Stimulated activated CD8-positive, alpha-beta memory T cell treated with anti-CD3 and anti-CD28 coated beads, Interleukin-7, amount 100 ng/mL, for 1 hour (primary cell): ENCODE results near the gene TP73.
A peak's percentile ranks its signal among the peaks of the same experiment; 100 is the strongest.

Source experiments
- DNase-seq, 2 donors: peaks; one replicate each; pipeline ENCODE4 v3.0.0-alpha.2; 2020; ENCODE audit warnings: low read depth in 2 of 2

The TP73 gene

DNA sequence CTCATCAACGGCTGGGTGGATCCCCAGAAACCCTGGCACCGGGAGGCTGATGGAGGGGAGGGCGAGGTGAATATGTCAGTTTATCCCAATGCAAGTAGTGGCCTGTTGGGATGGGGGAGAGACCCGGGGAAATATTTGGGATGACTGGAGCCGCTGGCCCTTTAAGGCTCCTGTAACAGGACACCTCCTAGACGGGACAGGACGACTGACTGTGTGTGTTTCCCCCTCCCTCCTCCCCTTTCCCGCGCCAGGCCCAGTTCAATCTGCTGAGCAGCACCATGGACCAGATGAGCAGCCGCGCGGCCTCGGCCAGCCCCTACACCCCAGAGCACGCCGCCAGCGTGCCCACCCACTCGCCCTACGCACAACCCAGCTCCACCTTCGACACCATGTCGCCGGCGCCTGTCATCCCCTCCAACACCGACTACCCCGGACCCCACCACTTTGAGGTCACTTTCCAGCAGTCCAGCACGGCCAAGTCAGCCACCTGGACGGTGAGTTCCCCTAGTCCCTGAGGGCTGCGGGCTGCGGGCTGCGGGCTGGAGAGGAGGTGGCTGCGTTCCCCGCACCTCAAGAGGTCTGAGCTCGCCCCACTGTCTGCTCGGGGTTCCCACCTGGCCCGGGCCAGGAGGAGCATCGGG, 55.1 kb downstream of the TP73 start:
- DNase-seq, result no peak

DNA sequence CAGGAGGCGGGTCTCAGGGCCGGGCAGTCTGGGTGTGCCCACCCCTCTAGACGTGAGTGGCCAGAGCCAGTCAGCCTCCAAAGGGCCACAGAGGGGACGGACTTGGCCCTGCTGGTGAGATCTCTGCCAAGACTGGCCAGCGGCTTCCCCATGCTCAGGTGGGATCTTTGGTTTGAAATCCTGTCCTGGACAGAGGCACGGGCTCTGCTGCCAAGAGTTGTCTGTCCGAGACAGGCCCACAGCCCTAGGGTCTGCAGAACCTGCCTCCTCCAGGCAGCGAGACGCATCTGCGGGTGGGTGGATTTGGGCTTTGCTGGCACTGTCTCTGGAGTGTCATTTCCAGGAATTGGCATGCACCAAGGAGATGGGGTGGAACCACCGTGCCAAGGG, 55.6 kb downstream of the TP73 start:
- DNase-seq, result no peak

GRCh38 chr1:3708791-3709190, 56.5 kb downstream of the TP73 start:
- no peak for DNase-seq

GRCh38 chr1:3710251-3710650, 57.9 kb downstream of the TP73 start:
- no peak for DNase-seq

GRCh38 chr1:3711381-3711779, 59.1 kb downstream of the TP73 start:
- DNase-seq, result no peak

GRCh38 chr1:3711780-3712451, 59.6 kb downstream of the TP73 start:
- DNase-seq, result no peak

- no peak for DNase-seq
These were observed 60.5 kb downstream of the TP73 start for GRCh38 chr1:3712573-3713535.

GRCh38 chr1:3713840-3714239, 61.5 kb downstream of the TP73 start:
- DNase-seq, result no peak

- DNase-seq, result no peak
These were observed 62.0 kb downstream of the TP73 start for GRCh38 chr1:3714284-3714741.

DNA sequence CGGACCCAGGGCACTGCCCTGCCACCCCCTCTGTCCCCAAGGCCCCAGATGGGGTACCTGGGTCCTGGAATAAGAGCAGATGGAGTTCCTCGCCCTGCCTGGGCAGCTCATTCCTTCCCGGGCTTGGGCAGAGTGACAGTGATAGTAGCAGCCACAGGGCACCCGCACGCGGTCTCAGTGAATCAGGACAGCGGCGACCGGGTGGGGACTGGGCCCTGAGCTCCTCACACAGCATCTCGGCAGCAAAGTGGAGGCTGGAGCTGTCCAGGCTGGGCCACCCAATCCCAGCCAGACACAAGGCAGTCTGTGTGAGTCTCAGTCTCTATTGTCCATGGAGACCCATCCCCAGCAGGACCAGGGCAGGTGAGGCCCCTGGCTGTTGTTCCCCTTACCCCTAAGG, 62.5 kb downstream of the TP73 start:
- DNase-seq, result no peak

GRCh38 chr1:3716351-3716750, 64.0 kb downstream of the TP73 start:
- DNase-seq, result no peak

DNA sequence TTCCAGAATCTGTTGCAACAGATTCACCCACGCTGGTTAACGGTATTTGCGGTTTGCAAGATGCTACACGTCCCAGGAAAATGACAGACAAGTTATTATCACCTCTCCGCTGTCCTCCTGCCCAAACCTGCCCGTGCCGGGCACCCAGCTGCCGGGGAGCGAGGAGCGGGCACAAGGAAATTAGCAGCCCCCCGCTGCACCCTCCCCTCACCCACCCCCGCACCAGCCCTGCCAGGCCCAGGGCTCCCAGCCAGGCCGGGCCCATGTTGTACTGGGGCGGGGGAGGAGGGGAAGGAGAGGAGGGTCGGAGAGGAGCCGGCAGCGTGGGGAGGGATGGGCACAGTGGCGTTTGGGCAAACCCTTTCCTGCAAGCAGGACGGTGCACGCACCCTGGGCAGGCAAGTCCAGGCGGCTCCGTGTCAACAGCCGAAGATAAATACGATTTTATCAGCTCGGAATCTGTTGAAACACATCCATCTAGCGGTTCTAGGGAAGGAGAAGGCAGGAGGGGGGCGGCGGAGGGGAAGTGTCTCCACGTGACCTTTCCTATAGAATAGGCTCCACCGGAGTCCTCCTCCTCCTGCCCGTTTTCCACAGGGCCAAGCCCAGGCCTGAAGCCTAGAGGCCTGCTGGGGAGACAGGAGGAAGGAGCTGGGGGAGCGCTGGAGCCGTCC, 64.9 kb downstream of the TP73 start:
- no peak for DNase-seq

- no peak for DNase-seq
These were observed 65.6 kb downstream of the TP73 start for GRCh38 chr1:3717715-3718601.

- no peak for DNase-seq
These were observed 66.4 kb downstream of the TP73 start for GRCh38 chr1:3718764-3719163.

DNA sequence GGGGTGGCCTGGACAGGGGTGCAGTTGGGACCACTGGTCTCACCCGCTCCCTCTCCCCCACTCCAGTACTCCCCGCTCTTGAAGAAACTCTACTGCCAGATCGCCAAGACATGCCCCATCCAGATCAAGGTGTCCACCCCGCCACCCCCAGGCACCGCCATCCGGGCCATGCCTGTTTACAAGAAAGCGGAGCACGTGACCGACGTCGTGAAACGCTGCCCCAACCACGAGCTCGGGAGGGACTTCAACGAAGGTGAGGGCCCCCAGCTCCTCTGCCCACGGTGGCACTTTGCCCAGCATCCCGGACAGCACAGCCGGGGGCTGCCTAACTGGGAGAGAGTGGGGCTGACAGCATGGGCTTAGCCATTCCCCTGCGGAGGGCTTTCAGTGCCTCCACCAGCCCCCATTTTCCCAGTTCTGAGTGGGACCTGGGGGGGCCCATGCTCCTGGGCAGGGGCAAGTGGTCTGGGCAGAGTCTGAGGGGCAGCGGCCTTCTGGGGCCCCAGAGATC, 69.7 kb downstream of the TP73 start:
- DNase-seq, result no peak

DNA sequence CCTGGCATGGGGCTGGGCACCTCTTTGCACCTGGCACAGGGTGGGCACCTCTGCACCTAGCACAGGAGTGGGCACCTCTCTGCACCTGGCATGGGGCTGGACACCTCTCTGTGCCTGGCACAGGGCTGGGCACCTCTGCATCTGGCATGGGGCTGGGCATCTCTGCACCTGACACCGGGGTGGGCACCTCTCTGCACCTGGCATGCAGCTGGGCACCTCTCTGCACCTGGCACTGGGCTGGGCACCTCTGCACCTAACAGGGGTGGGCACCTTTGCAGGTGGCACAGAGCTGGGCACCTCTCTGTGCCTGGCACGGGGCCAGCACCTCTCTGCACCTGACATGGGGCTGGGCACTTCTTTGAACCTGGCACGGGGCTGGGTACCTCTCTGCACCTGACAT, 70.5 kb downstream of the TP73 start:
- DNase-seq, result no peak

DNA sequence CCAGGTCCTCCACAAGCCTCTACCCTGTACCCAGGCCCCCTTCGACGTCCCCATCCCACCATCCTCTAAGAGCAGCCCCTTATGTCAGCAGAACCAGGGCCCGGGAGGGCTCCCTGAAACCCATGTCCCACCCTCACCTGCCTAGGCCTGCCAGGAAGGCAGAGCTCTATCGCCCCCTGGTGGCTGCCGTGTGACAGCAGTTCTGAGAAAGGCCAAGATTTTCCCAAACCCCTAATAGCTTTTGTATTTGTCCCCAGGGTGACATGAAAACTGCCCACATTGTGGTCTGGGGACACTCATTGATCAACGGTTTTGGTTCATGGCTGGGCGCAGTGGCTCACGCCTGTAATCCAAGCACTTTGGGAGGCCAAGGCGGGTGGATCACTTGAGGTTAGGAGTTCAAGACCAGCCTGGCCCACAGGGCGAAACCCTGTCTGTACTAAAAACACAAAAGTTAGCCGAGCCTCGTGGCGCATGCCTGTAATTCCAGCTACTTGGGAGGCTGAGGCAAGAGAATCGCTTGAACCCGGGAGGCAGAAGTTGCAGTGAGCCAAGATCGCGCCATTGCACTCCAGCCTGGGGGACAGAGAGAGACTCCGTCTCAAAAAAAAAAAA, 72.2 kb downstream of the TP73 start:
- DNase-seq, result peak; percentile 45 to 58

- DNase-seq, result no peak
These were observed 73.0 kb downstream of the TP73 start for GRCh38 chr1:3725366-3725765.

GRCh38 chr1:3727042-3727824, 74.9 kb downstream of the TP73 start:
- no peak for DNase-seq
